HFF-Myc (cell line): ENCODE measurements around the gene COG5.
"Not testable (repeated sequence)": the region's sequence is repeated elsewhere in the genome, so short reads cannot be mapped to it uniquely, and the experiment has no call there.

Experiments used
- DNase-seq: peaks from one replicate; pipeline ENCODE4 v3.0.0-alpha.2; 2011; ENCODE audit warnings: low read depth; ENCODE audit errors: extremely low read depth
- H3K4me3 ChIP-seq: replicated peaks from 2 replicates; pipeline ENCODE4 v1.5.1; 2011; ENCODE audit warnings: low read depth, mild to moderate bottlenecking, control low read depth, low read length
- CTCF ChIP-seq: IDR thresholded peaks from 2 replicates; pipeline ENCODE4 v1.5.1; 2012; ENCODE audit warnings: mild to moderate bottlenecking, low read depth, low read length, control low read depth; ENCODE audit errors: missing control alignments

Gene COG5

GRCh38 chr7:107230334-107230733 is 333.4 kb downstream of the COG5 start:
- no peak overlapping the region for H3K4me3 ChIP-seq
- no peak for TF ChIP-seq CTCF
- DNase-seq = no peak

- no peak for DNase-seq
- H3K4me3 ChIP-seq = no peak overlapping the region
- TF ChIP-seq CTCF = no peak
Observed at GRCh38 chr7:107228291-107228690, 335.4 kb downstream of the COG5 start.

GRCh38 chr7:107224374-107225223 is 339.1 kb downstream of the COG5 start:
- H3K4me3 ChIP-seq = no peak overlapping the region
- no peak for DNase-seq
- no peak for TF ChIP-seq CTCF

GRCh38 chr7:107220806-107221205 is 342.9 kb downstream of the COG5 start:
- not testable (repeated sequence) for H3K4me3 ChIP-seq, DNase-seq

GRCh38 chr7:107220356-107220755 is 343.4 kb downstream of the COG5 start:
- H3K4me3 ChIP-seq = no peak overlapping the region
- no peak for TF ChIP-seq CTCF
- DNase-seq = no peak

GRCh38 chr7:107219563-107220244 is 344.0 kb downstream of the COG5 start:
- DNase-seq = no peak
- TF ChIP-seq CTCF = no peak
- no peak overlapping the region for H3K4me3 ChIP-seq

GRCh38 chr7:107213945-107214344 is 349.8 kb downstream of the COG5 start:
- no peak for DNase-seq
- TF ChIP-seq CTCF = no peak
- no peak overlapping the region for H3K4me3 ChIP-seq
